ENCODE results near the gene GOLM1. TPM values are rescaled to one million over a fixed set of nuclear protein-coding genes. Genes with fewer than 3 reads are reported as not detected.

Gene GOLM1
- total and polyA plus RNA-seq, 11 donors: 1.9 to 16.8 (median 3.8) TPM

DNA sequence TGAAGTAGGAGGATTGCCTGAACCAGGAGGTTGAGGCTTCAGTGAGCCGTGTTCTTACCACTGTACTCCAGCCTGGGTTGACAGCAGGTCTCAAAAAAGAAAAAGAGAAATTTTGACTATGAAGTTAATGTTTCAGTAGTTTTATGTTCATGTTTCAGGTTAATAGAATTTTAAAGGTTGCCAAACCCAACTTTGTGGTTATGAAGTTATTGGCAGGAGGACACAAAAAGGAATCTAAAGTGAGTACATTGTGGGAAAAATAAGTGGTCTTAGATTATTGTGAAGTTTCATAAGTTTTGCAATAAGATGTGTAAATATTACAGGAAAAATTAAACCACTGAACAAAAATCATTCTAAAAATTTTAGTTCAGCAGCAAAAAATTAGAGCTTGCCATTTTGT, 78.6 kb downstream of the GOLM1 start:
- 97 to 100% (median 99%) methylated on average over 1 of the region's 1 CpG for WGBS, 4 donors
- H3K27ac ChIP-seq: no peak overlapping the region
- TF ChIP-seq, protein P1, sequence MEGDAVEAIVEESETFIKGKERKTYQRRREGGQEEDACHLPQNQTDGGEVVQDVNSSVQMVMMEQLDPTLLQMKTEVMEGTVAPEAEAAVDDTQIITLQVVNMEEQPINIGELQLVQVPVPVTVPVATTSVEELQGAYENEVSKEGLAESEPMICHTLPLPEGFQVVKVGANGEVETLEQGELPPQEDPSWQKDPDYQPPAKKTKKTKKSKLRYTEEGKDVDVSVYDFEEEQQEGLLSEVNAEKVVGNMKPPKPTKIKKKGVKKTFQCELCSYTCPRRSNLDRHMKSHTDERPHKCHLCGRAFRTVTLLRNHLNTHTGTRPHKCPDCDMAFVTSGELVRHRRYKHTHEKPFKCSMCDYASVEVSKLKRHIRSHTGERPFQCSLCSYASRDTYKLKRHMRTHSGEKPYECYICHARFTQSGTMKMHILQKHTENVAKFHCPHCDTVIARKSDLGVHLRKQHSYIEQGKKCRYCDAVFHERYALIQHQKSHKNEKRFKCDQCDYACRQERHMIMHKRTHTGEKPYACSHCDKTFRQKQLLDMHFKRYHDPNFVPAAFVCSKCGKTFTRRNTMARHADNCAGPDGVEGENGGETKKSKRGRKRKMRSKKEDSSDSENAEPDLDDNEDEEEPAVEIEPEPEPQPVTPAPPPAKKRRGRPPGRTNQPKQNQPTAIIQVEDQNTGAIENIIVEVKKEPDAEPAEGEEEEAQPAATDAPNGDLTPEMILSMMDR (IDR thresholded peaks at IDR 0.05): no peak
- no peak for TF ChIP-seq POLR2A (IDR thresholded peaks at IDR 0.05)
- no peaks in the 10 kb centered on the region for H3K9me3 ChIP-seq
- DNase-seq (no peak), ATAC-seq (no peak)
- intact Hi-C loops (cut with DNase I): no loop called here
- H3K4me3 ChIP-seq: no peak overlapping the region
- H3K36me3 ChIP-seq: peaks cover 0 to 97% (median 89%) of the 10 kb centered on the region in 9 donors
- peaks cover 0 to 3% (median 0%) of the 10 kb centered on the region in 12 donors for H3K4me1 ChIP-seq
- H3K27me3 ChIP-seq: no peaks in the 10 kb centered on the region

GRCh38 chr9:86009133-86009532, 90.2 kb downstream of the GOLM1 start:
- no peak for ATAC-seq
- peaks cover 0 to 98% (median 91%) of the 10 kb centered on the region in 9 donors for H3K36me3 ChIP-seq
- 40 to 62% (median 48%) methylated on average over 2 of the region's 2 CpGs for WGBS, 4 donors

DNA sequence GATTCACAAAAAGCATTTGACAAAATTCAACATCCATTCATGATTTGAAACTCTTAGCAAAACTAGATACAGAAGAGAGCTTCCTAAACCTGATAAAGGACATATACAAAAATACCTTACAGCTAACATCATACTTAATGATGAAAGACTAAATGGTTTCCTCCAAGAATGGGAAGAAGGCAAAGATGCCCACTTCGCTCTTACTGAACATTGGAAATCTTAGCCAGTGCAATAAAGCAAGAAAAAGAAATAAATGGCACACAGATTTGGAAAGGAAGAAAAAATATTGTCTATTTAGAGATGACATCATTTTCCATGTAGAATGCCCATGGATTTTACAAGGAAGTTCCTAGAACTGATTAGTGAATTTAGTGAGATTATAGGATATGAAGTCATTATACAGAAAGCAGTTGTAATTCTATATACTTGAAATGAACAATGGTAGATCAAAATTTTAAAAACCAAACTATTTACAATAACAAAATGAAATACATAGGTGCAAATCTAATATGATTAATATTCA, 94.0 kb downstream of the GOLM1 start:
- Histone ChIP-seq H3K9me3 (peaks cover 0 to 17% (median 6%) of the 10 kb centered on the region in 12 donors), H3K4me3 (no peak overlapping the region), H3K36me3 (peaks cover 0 to 86% (median 73%) of the 10 kb centered on the region in 9 donors), H3K27me3 (no peaks in the 10 kb centered on the region), H3K27ac (no peak overlapping the region), H3K4me1 (no peaks in the 10 kb centered on the region)
- 94 to 100% (median 100%) methylated on average over 1 of the region's 1 CpG for WGBS, 4 donors
- TF ChIP-seq, protein P1 (IDR thresholded peaks at IDR 0.05): no peak
- no peak for TF ChIP-seq POLR2A (IDR thresholded peaks at IDR 0.05)
- ATAC-seq (no peak), DNase-seq (no peak)
- intact Hi-C loops (cut with DNase I): no loop called here

More at GRCh38 chr9:86009133-86009532, 90.2 kb downstream of the GOLM1 start:
- Histone ChIP-seq H3K4me1 (no peaks in the 10 kb centered on the region), H3K27ac (no peak overlapping the region), H3K27me3 (no peaks in the 10 kb centered on the region), H3K4me3 (no peak overlapping the region), H3K9me3 (peaks cover 0 to 17% (median 6%) of the 10 kb centered on the region in 12 donors)
- intact Hi-C loops (cut with DNase I): no loop called here
- TF ChIP-seq, protein P1 (IDR thresholded peaks at IDR 0.05): no peak
- TF ChIP-seq POLR2A (IDR thresholded peaks at IDR 0.05): no peak
- no peak for DNase-seq

DNA sequence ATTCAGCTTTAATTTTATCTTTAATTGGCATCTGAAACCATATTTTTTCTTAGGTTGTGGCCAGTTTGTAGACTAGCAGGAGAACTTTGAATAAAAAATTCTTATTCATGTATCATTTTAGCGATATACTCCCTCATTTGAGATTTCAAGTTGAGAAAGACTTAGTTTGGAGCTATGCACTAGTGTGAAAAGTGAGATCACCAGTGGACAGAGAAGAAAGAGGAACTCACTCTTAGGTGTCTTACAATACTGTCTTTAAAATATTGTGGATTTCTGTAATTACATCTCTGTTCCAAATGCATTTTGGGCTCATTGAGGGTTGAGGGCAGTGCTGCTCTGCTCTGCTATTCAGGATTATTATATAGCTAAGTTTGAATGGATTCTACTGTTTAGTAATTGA, 103.8 kb downstream of the GOLM1 start:
- Histone ChIP-seq H3K27ac (no peak overlapping the region), H3K27me3 (no peaks in the 10 kb centered on the region), H3K36me3 (peaks cover 0 to 58% (median 27%) of the 10 kb centered on the region in 9 donors), H3K4me1 (no peaks in the 10 kb centered on the region), H3K9me3 (no peaks in the 10 kb centered on the region), H3K4me3 (no peak overlapping the region)
- TF ChIP-seq POLR2A (IDR thresholded peaks at IDR 0.05): no peak
- TF ChIP-seq, protein P1 (IDR thresholded peaks at IDR 0.05): no peak
- no peak for DNase-seq
- 96 to 100% (median 98%) methylated on average over 1 of the region's 1 CpG for WGBS, 4 donors
- ATAC-seq: no peak
- intact Hi-C loops (cut with DNase I): no loop called here

Measured in heart left ventricle (tissue), 16 donors.